Stimulated activated CD8-positive, alpha-beta memory T cell treated with anti-CD3 and anti-CD28 coated beads, Interleukin-15, amount 100 ng/mL, for 24 hours (primary cell): Measurements from ENCODE around the gene CDKAL1.
"Not testable (repeated sequence)": the region's sequence is repeated elsewhere in the genome, so short reads cannot be mapped to it uniquely, and the experiment has no call there.

Source experiments
- DNase-seq: peaks from one replicate; pipeline ENCODE4 v3.0.0-alpha.2; 2020; ENCODE audit warnings: low read depth

CDKAL1 gene

GRCh38 chr6:21074484-21074883 is 540.2 kb downstream of the CDKAL1 start:
- DNase-seq = no peak

- no peak for DNase-seq
These were observed 541.7 kb downstream of the CDKAL1 start for GRCh38 chr6:21075986-21076385.

GRCh38 chr6:21078497-21078896 is 544.2 kb downstream of the CDKAL1 start:
- DNase-seq = no peak

GRCh38 chr6:21079468-21080048 is 545.3 kb downstream of the CDKAL1 start:
- no peak for DNase-seq

- DNase-seq = no peak
These were observed 546.0 kb downstream of the CDKAL1 start for GRCh38 chr6:21080221-21080620.

GRCh38 chr6:21082091-21082490 is 547.8 kb downstream of the CDKAL1 start:
- no peak for DNase-seq

- DNase-seq = no peak
These were observed 549.5 kb downstream of the CDKAL1 start for GRCh38 chr6:21083708-21084107.

GRCh38 chr6:21084656-21085055 is 550.4 kb downstream of the CDKAL1 start:
- no peak for DNase-seq

- no peak for DNase-seq
These were observed 551.0 kb downstream of the CDKAL1 start for GRCh38 chr6:21085211-21085610.

- DNase-seq = no peak
These were observed 551.4 kb downstream of the CDKAL1 start for GRCh38 chr6:21085643-21086042.

GRCh38 chr6:21087188-21087587 is 552.9 kb downstream of the CDKAL1 start:
- no peak for DNase-seq

- no peak for DNase-seq
These were observed 557.2 kb downstream of the CDKAL1 start for GRCh38 chr6:21091411-21091810.

GRCh38 chr6:21092231-21092772 is 558.0 kb downstream of the CDKAL1 start:
- not testable (repeated sequence) for DNase-seq

GRCh38 chr6:21095462-21095861 is 561.2 kb downstream of the CDKAL1 start:
- DNase-seq = no peak

- no peak for DNase-seq
These were observed 563.9 kb downstream of the CDKAL1 start for GRCh38 chr6:21098134-21098533.

GRCh38 chr6:21098744-21099143 is 564.5 kb downstream of the CDKAL1 start:
- no peak for DNase-seq

- DNase-seq = no peak
These were observed 565.4 kb downstream of the CDKAL1 start for GRCh38 chr6:21099338-21100314.

- no peak for DNase-seq
These were observed 566.7 kb downstream of the CDKAL1 start for GRCh38 chr6:21100991-21101390.

GRCh38 chr6:21101694-21102093 is 567.4 kb downstream of the CDKAL1 start:
- DNase-seq = no peak

- no peak for DNase-seq
These were observed 567.9 kb downstream of the CDKAL1 start for GRCh38 chr6:21102201-21102600.

GRCh38 chr6:21102624-21103023 is 568.4 kb downstream of the CDKAL1 start:
- no peak for DNase-seq

GRCh38 chr6:21103626-21104224 is 569.5 kb downstream of the CDKAL1 start:
- DNase-seq = no peak

- DNase-seq = no peak
These were observed 570.0 kb downstream of the CDKAL1 start for GRCh38 chr6:21104288-21104687.
